Kidney (tissue), 14 donors: Measurements from ENCODE around the gene CEBPG. TPM values are rescaled to one million over a fixed set of nuclear protein-coding genes. Genes with fewer than 3 reads are reported as not detected.

Source experiments
- DNase-seq, 5 donors: peaks; one replicate each; pipeline ENCODE4 v3.0.0-alpha.2; 2013 to 2020
- FAIRE-seq: peaks from 2 replicates; lab custom pipeline; 2012; peaks lifted over from hg19 to GRCh38; lab: Jason Lieb, UNC
- H3K27ac ChIP-seq, 2 donors: one replicate each; pipeline ENCODE4 v1.7.0; 2013; ENCODE audit warnings: low read depth in 2 of 2, low read length in 2 of 2, inconsistent platforms in 1 of 2
- H3K27me3 ChIP-seq: one replicate; pipeline ENCODE4 v1.7.1; 2013; ENCODE audit warnings: low read length, inconsistent platforms; ENCODE audit not compliant: control insufficient read depth, insufficient read depth
- H3K36me3 ChIP-seq, 3 donors: one replicate each; pipeline versions ENCODE4 v1.7.0 to v1.7.1; 2013; ENCODE audit warnings: low read length in 3 of 3, control low read depth in 1 of 3, inconsistent platforms in 1 of 3; ENCODE audit not compliant: insufficient read depth in 3 of 3, control insufficient read depth in 2 of 3
- H3K4me1 ChIP-seq, 3 donors: one replicate each; pipeline versions ENCODE4 v1.7.0 to v1.7.1; 2013; ENCODE audit warnings: low read length in 3 of 3, inconsistent platforms in 1 of 3, low read depth in 1 of 3; ENCODE audit not compliant: control insufficient read depth in 2 of 3, insufficient read depth in 2 of 3
- H3K4me3 ChIP-seq, 3 donors: one replicate each; pipeline versions ENCODE4 v1.7.0 to v1.8.1; 2013; ENCODE audit warnings: low read length in 3 of 3, control low read depth in 1 of 3, inconsistent platforms in 1 of 3
- H3K9ac ChIP-seq, 3 donors: one replicate each; pipeline versions ENCODE4 v1.7.0 to v1.7.1; 2013; ENCODE audit warnings: low read length in 3 of 3, control low read depth in 1 of 3, inconsistent platforms in 1 of 3
- H3K9me3 ChIP-seq, 3 donors: one replicate each; pipeline versions ENCODE4 v1.7.0 to v1.7.1; 2013; ENCODE audit warnings: low read length in 3 of 3, control low read depth in 1 of 3, inconsistent platforms in 1 of 3; ENCODE audit not compliant: control insufficient read depth in 2 of 3, insufficient read depth in 1 of 3
- CTCF ChIP-seq: IDR thresholded peaks from 3 replicates; pipeline ENCODE4 v1.5.1; 2012; ENCODE audit warnings: mild to moderate bottlenecking, moderate library complexity, borderline replicate concordance; ENCODE audit not compliant: insufficient read depth; ENCODE audit errors: extremely low read depth
- intact Hi-C: fragments of 100-400 bp; cut with DNase I; formaldehyde crosslinking; loops from one replicate; pipeline ENCODE4 v1.11.1; 2022
- polyA plus RNA-seq: library from polyadenylated mRNA; stranded (reverse); fragments of 350-450 nt; fragmentation: Illumina TruSeq; extraction: RNeasy Lipid Tissue Mini Kit (QIAGEN cat#74804); gene quantifications from one replicate; pipeline ENCODE4 v1.2.3, GENCODE V29; 2014; ENCODE audit warnings: low read depth, low replicate concordance; ENCODE audit not compliant: insufficient read depth
- total RNA-seq: library from RNA; stranded (reverse); fragmentation: NEBNext Ultra II Directional; extraction: Animal tissue kit (Norgen Biotek cat#: 25700); gene quantifications from one replicate; pipeline ENCODE4 v1.2.1, GENCODE V29; 2021
- donor health status: control.
- donor health status: control.
- donor health status: control.
- donor health status: control.
- donor health status: control.
- donor health status: DM: yes; HTN: yes; CAD: no.
- donor health status: Normal renal cell carcinoma (clear cell type).

Gene CEBPG
- total and polyA plus RNA-seq, 2 donors from 2014 or later: 13.0 to 22.4 TPM

GRCh38 chr19:33350538-33351309 is 22.8 kb upstream of the CEBPG start:
- Histone ChIP-seq H3K27ac (no peak overlapping the region), H3K4me1 (no peaks in the 10 kb centered on the region), H3K9me3 (no peaks in the 10 kb centered on the region), H3K36me3 (no peaks in the 10 kb centered on the region), H3K4me3 (no peak overlapping the region), H3K9ac (no peak overlapping the region), H3K27me3 (no peaks in the 10 kb centered on the region)
- no peak for FAIRE-seq
- DNase-seq: no peak
- intact Hi-C loops: no loop called here
- TF ChIP-seq CTCF: no peak

GRCh38 chr19:33355535-33355934 is 18.0 kb upstream of the CEBPG start:
- intact Hi-C loops: no loop called here
- no peak for DNase-seq

GRCh38 chr19:33357556-33357955 is 16.0 kb upstream of the CEBPG start:
- DNase-seq (no peak), FAIRE-seq (no peak)
- H3K9ac ChIP-seq: no peak overlapping the region
- H3K27me3 ChIP-seq: no peaks in the 10 kb centered on the region
- H3K4me1 ChIP-seq: no peaks in the 10 kb centered on the region
- intact Hi-C loops: no loop called here
- no peak overlapping the region for H3K4me3 ChIP-seq
- H3K27ac ChIP-seq: no peak overlapping the region
- no peak for TF ChIP-seq CTCF
- no peaks in the 10 kb centered on the region for H3K36me3 ChIP-seq
- no peaks in the 10 kb centered on the region for H3K9me3 ChIP-seq

More at GRCh38 chr19:33355535-33355934, 18.0 kb upstream of the CEBPG start:
- Histone ChIP-seq H3K27ac (no peak overlapping the region), H3K4me3 (no peak overlapping the region), H3K27me3 (no peaks in the 10 kb centered on the region), H3K4me1 (no peaks in the 10 kb centered on the region), H3K9ac (no peak overlapping the region), H3K36me3 (no peaks in the 10 kb centered on the region), H3K9me3 (no peaks in the 10 kb centered on the region)
- FAIRE-seq: no peak
- no peak for TF ChIP-seq CTCF
